ENCODE measurements around the gene CCDC9. TPM values are rescaled to one million over a fixed set of nuclear protein-coding genes. Genes with fewer than 3 reads are reported as not detected.
"Not testable (repeated sequence)": the region's sequence is repeated elsewhere in the genome, so short reads cannot be mapped to it uniquely, and the experiment has no call there.

CCDC9 gene
- total RNA-seq, 2 donors from 2014 or later = 31.6 to 33.5 TPM

GRCh38 chr19:47274891-47275761 is 18.8 kb downstream of the CCDC9 start:
- intact Hi-C loops (cut with DNase I) = no loop called here
- peak; percentile 89 for DNase-seq (ENCODE audit: low spot score)

- intact Hi-C loops (cut with DNase I) = no loop called here
- peak; percentile 94 for DNase-seq (ENCODE audit: low spot score)
Measured at GRCh38 chr19:47275791-47276461, 19.6 kb downstream of the CCDC9 start.

GRCh38 chr19:47276513-47276912 is 20.2 kb downstream of the CCDC9 start:
- intact Hi-C loops (cut with DNase I); DNase-seq (ENCODE audit: low spot score): not testable (repeated sequence)

- intact Hi-C loops (cut with DNase I) = loop anchor here in 1 of 2 donors (5.0 to 10.0 kb wide), 2 partner anchors 112 to 425 kb away; no protein-coding TSS in a partner anchor
- DNase-seq (ENCODE audit: low spot score) = no peak
Measured at GRCh38 chr19:47280183-47280797, 24.0 kb downstream of the CCDC9 start.

- intact Hi-C loops (cut with DNase I) = loop anchor here in 1 of 2 donors (5.0 to 10.0 kb wide), 2 partner anchors 109 to 421 kb away; no protein-coding TSS in a partner anchor
- no peak for DNase-seq (ENCODE audit: low spot score)
Measured at GRCh38 chr19:47283405-47284059, 27.2 kb downstream of the CCDC9 start.

GRCh38 chr19:47284324-47284899 is 28.1 kb downstream of the CCDC9 start:
- intact Hi-C loops (cut with DNase I) = loop anchor here in 1 of 2 donors (5.0 to 10.0 kb wide), 2 partner anchors 108 to 420 kb away; no protein-coding TSS in a partner anchor
- no peak for DNase-seq (ENCODE audit: low spot score)

GRCh38 chr19:47296036-47296435 is 39.7 kb downstream of the CCDC9 start:
- no peak for DNase-seq (ENCODE audit: low spot score)
- intact Hi-C loops (cut with DNase I) = loop anchor here (5.0 to 10.0 kb wide), 2 partner anchors 96 to 129 kb away; no protein-coding TSS in a partner anchor

- intact Hi-C loops (cut with DNase I) = not testable (repeated sequence)
Measured at GRCh38 chr19:47300867-47301266, 44.5 kb downstream of the CCDC9 start.

GRCh38 chr19:47302249-47302648 is 45.9 kb downstream of the CCDC9 start:
- intact Hi-C loops (cut with DNase I) = no loop called here
- no peak for DNase-seq (ENCODE audit: low spot score)

More at GRCh38 chr19:47300867-47301266, 44.5 kb downstream of the CCDC9 start:
- not testable (repeated sequence) for DNase-seq (ENCODE audit: low spot score)

GRCh38 chr19:47303966-47304365 is 47.6 kb downstream of the CCDC9 start:
- intact Hi-C loops (cut with DNase I) = no loop called here
- DNase-seq (ENCODE audit: low spot score) = no peak

GRCh38 chr19:47305309-47305751 is 49.0 kb downstream of the CCDC9 start:
- intact Hi-C loops (cut with DNase I) = no loop called here
- peak; percentile 91 for DNase-seq (ENCODE audit: low spot score)

GRCh38 chr19:47306303-47306702 is 50.0 kb downstream of the CCDC9 start:
- intact Hi-C loops (cut with DNase I) = no loop called here
- no peak for DNase-seq (ENCODE audit: low spot score)

GRCh38 chr19:47309038-47309437 is 52.7 kb downstream of the CCDC9 start:
- DNase-seq (ENCODE audit: low spot score) = no peak
- intact Hi-C loops (cut with DNase I) = no loop called here

GRCh38 chr19:47309608-47310007 is 53.3 kb downstream of the CCDC9 start, which contains the start of gene C5AR1:
Gene C5AR1, plus strand, starts transcription at chr19:47309861. Its CDS starts 35 bp downstream, at chr19:47309896.
- DNase-seq (ENCODE audit: low spot score) = peak; percentile 85
- intact Hi-C loops (cut with DNase I) = no loop called here

GRCh38 chr19:47310323-47310722 is 54.0 kb downstream of the CCDC9 start:
- DNase-seq (ENCODE audit: low spot score) = no peak
- intact Hi-C loops (cut with DNase I) = no loop called here

GRCh38 chr19:47310819-47311218 is 54.5 kb downstream of the CCDC9 start:
- intact Hi-C loops (cut with DNase I) = no loop called here
- DNase-seq (ENCODE audit: low spot score) = peak; percentile 91

GRCh38 chr19:47312366-47313006 is 56.2 kb downstream of the CCDC9 start:
- no peak for DNase-seq (ENCODE audit: low spot score)
- intact Hi-C loops (cut with DNase I) = no loop called here

- intact Hi-C loops (cut with DNase I) = no loop called here
Measured at GRCh38 chr19:47313754-47314295, 57.5 kb downstream of the CCDC9 start.

More at GRCh38 chr19:47313754-47314295, 57.5 kb downstream of the CCDC9 start:
- DNase-seq (ENCODE audit: low spot score) = no peak
